Left ventricle myocardium superior (tissue), 1 donor: Measurements from ENCODE around the gene SAMM50. TPM values are rescaled to one million over a fixed set of nuclear protein-coding genes. Genes with fewer than 3 reads are reported as not detected.

ENCODE experiments used
- ATAC-seq: fragments of 200-7000 bp; cut with Tn5 transposase; one replicate; pipeline ENCODE4 v1.9.1; 2020; ENCODE audit warnings: mild to moderate bottlenecking, moderate library complexity
- DNase-seq: peaks from one replicate; pipeline ENCODE4 v3.0.0-alpha.2; 2020
- intact Hi-C: fragments of 100-400 bp; cut with micrococcal nuclease; formaldehyde crosslinking; loops from one replicate; pipeline ENCODE4 v1.11.0; 2022
- total RNA-seq: library from RNA; stranded (reverse); fragmentation: NEBNext Ultra II Directional; extraction: Animal tissue kit (Norgen Biotek cat#: 25700); gene quantifications from one replicate; pipeline ENCODE4 v1.2.1, GENCODE V29; 2021
- donor health status: DM: no; HTN: yes; CAD: no; lungs with severe emphysema.

SAMM50 gene
- total RNA-seq, 1 donor from 2014 or later = 79.8 TPM

DNA sequence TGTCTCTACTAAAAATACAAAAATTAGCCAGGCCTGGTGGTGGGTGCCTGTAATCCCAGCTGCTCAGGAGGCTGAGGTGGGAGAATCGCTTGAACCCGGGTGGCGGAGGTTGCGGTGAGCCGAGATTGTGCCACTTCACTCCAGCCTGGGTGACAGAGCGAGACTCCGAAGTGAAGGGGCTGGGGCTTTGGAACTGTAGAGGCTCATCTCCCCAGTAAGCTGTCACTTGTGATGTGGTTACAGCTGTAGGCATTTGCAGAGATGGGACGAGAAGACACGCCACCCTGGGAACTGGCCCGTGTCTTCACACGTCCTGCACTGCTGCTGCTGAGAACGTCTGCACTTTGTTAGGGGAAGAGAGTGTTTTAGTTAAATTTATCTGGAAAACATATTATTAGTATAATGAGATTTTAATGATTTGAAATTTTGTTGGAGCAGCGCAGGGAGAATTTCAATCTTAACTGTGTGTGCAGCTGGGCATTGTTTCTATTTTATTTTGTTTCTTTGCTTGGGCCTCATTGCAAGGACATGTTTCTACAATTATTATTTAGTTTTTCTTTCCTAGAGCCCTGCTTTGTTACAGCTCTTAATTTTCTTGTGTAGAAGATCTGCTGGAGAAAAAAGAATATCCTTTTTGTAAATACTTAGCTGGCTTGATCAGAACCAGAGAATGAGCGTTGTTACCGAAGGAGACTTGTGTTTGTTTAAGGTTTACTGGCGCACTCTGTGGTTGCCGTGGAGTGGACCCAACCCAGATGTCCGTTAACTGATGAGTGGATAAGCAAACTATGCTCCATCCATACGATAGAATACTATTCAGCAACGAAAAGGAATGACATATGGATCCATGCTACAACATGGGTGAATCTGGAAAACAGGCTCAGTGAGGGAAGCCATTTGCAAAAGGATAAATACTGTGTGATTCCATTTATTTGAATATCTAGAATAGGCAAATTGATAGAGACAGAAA, 87.3 kb downstream of the SAMM50 start:
- intact Hi-C loops = no loop called here
- DNase-seq (no peak), ATAC-seq (no peak)

- DNase-seq (no peak), ATAC-seq (no peak)
- intact Hi-C loops = no loop called here
Observed at GRCh38 chr22:44045145-44045544, 89.9 kb downstream of the SAMM50 start.

Other genes starting within 250 kb of the SAMM50 start
- gene EFCAB6, start 143.1 kb upstream of the SAMM50 start, total RNA-seq = 1.5 TPM
- 0.45 TPM for gene SULT4A1, start 92.9 kb upstream of the SAMM50 start, total RNA-seq
- gene PNPLA5, start 63.4 kb upstream of the SAMM50 start, total RNA-seq = not detected
- gene PNPLA3, start 31.6 kb upstream of the SAMM50 start, total RNA-seq = 0.25 TPM
- 183 TPM for gene PARVB, start 68.9 kb downstream of the SAMM50 start, total RNA-seq
- gene PARVG, start 225.5 kb downstream of the SAMM50 start, total RNA-seq = 3.5 TPM